Keratinocyte (primary cell): ENCODE measurements around the gene PCDHGA2.

Source experiments
- EZH2 ChIP-seq: IDR thresholded peaks from one replicate; pipeline ENCODE4 v1.6.1; 2012; ENCODE audit warnings: inconsistent platforms, mild to moderate bottlenecking, low read length, moderate library complexity
- TF ChIP-seq, protein P1 (sequence below), 3 experiments: IDR thresholded peaks in 1 of 3; conservative IDR thresholded peaks in 1 of 3; optimal IDR thresholded peaks in 1 of 3; 2 replicates in 2 of 3; 3 replicates in 1 of 3; pipeline versions ENCODE3 to v1.5.1; 2011; ENCODE audit warnings: low read length in 3 of 3, mild to moderate bottlenecking in 3 of 3, moderate library complexity in 2 of 3, control low read depth in 1 of 3, inconsistent platforms in 1 of 3; ENCODE audit not compliant: insufficient read depth in 2 of 3; ENCODE audit errors: extremely low read depth in 1 of 3

DNA sequence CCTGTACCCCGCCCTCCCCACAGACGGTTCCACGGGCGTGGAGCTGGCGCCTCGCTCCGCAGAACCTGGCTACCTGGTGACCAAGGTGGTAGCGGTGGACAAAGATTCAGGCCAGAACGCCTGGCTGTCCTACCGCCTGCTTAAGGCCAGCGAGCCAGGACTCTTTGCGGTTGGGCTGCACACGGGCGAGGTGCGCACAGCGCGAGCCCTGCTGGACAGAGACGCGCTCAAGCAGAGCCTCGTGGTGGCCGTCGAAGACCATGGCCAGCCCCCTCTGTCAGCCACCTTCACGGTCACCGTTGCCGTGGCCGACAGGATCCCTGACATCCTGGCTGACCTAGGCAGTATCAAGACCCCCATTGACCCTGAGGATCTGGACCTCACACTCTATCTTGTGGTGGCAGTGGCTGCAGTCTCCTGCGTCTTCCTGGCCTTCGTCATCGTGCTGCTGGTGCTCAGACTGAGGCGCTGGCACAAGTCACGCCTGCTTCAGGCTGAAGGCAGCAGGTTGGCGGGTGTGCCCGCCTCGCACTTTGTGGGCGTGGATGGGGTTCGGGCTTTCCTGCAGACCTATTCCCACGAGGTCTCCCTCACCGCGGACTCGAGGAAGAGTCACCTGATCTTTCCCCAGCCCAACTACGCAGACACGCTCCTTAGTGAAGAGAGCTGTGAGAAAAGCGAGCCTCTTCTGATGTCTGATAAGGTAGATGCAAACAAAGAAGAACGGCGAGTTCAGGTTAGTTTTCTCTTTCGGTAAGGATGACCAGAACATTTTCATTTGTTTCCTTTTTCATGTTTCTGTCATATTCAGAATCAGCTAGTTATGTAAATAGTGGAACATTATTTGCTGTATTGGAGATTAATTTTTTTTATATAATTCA, 27.7 kb downstream of the PCDHGA2 start:
- TF ChIP-seq, protein P1, sequence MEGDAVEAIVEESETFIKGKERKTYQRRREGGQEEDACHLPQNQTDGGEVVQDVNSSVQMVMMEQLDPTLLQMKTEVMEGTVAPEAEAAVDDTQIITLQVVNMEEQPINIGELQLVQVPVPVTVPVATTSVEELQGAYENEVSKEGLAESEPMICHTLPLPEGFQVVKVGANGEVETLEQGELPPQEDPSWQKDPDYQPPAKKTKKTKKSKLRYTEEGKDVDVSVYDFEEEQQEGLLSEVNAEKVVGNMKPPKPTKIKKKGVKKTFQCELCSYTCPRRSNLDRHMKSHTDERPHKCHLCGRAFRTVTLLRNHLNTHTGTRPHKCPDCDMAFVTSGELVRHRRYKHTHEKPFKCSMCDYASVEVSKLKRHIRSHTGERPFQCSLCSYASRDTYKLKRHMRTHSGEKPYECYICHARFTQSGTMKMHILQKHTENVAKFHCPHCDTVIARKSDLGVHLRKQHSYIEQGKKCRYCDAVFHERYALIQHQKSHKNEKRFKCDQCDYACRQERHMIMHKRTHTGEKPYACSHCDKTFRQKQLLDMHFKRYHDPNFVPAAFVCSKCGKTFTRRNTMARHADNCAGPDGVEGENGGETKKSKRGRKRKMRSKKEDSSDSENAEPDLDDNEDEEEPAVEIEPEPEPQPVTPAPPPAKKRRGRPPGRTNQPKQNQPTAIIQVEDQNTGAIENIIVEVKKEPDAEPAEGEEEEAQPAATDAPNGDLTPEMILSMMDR (optimal IDR thresholded peaks at IDR 0.05 in 1 of 3, IDR thresholded peaks at IDR 0.05 in 1 of 3, conservative IDR thresholded peaks at IDR 0.05 in 1 of 3; ENCODE audit: extremely low read depth in 1 of 3, insufficient read depth in 2 of 3, low read length in 3 of 3) = no peak
- no peak for TF ChIP-seq EZH2
